GM12874 (cell line): ENCODE measurements around the gene SRSF9.

Source experiments
- CTCF ChIP-seq: IDR thresholded peaks from 2 replicates; pipeline ENCODE4 v1.5.1; 2011; ENCODE audit warnings: low read depth, mild to moderate bottlenecking, control low read depth, low read length, moderate library complexity; ENCODE audit not compliant: insufficient read depth

Gene SRSF9

GRCh38 chr12:120422892-120423456, 46.6 kb downstream of the SRSF9 start:
- no peak for TF ChIP-seq CTCF

GRCh38 chr12:120421701-120422100, 47.8 kb downstream of the SRSF9 start:
- TF ChIP-seq CTCF: no peak

GRCh38 chr12:120417917-120418580, 51.5 kb downstream of the SRSF9 start:
- TF ChIP-seq CTCF: no peak

- no peak for TF ChIP-seq CTCF
Observed at GRCh38 chr12:120416490-120417216, 52.9 kb downstream of the SRSF9 start.

- TF ChIP-seq CTCF: no peak
Observed at GRCh38 chr12:120413901-120414695, 55.5 kb downstream of the SRSF9 start.

GRCh38 chr12:120412421-120412820, 57.1 kb downstream of the SRSF9 start:
- TF ChIP-seq CTCF: no peak
